Endothelial cell (in vitro differentiated cells): Measurements from ENCODE around the gene CHD5. TPM values are rescaled to one million over a fixed set of nuclear protein-coding genes. Genes with fewer than 3 reads are reported as not detected.

Experiments used
- DNase-seq: peaks from one replicate; pipeline ENCODE4 v3.0.0; 2021; ENCODE audit warnings: low spot score
- H3K27ac Mint-ChIP-seq: one replicate; pipeline ENCODE4 v1.8.0; 2021; ENCODE audit warnings: mixed read lengths, inconsistent platforms; ENCODE audit not compliant: unreplicated experiment
- H3K27me3 Mint-ChIP-seq: one replicate; pipeline ENCODE4 v1.8.0; 2021; ENCODE audit warnings: mild to moderate bottlenecking, moderate library complexity, mixed read lengths, inconsistent platforms; ENCODE audit not compliant: unreplicated experiment
- H3K36me3 Mint-ChIP-seq: one replicate; pipeline ENCODE4 v1.8.0; 2021; ENCODE audit warnings: mild to moderate bottlenecking, low read depth, mixed read lengths, inconsistent platforms; ENCODE audit not compliant: unreplicated experiment
- H3K4me1 Mint-ChIP-seq: one replicate; pipeline ENCODE4 v1.8.0; 2021; ENCODE audit warnings: mild to moderate bottlenecking, mixed read lengths, inconsistent platforms; ENCODE audit not compliant: unreplicated experiment
- H3K4me3 Mint-ChIP-seq: one replicate; pipeline ENCODE4 v1.8.0; 2021; ENCODE audit warnings: mild to moderate bottlenecking, mixed read lengths, inconsistent platforms; ENCODE audit not compliant: unreplicated experiment
- H3K9me3 Mint-ChIP-seq: one replicate; pipeline ENCODE4 v1.8.0; 2021; ENCODE audit warnings: mixed read lengths, inconsistent platforms; ENCODE audit not compliant: unreplicated experiment
- total RNA-seq: library from RNA; stranded (reverse); fragmentation: NEBNext Ultra II Directional; extraction: Animal tissue kit (Norgen Biotek cat#: 25700); gene quantifications from one replicate; pipeline ENCODE4 v1.2.1, GENCODE V29; 2021; ENCODE audit not compliant: unreplicated experiment
- TF ChIP-seq, protein P1 (sequence below): fragments of 200-600 bp; sonication (generic); IDR thresholded peaks from one replicate; pipeline ENCODE4 v1.5.0; 2021; ENCODE audit warnings: antibody characterized with exemption; ENCODE audit not compliant: unreplicated experiment

CHD5 gene
- total RNA-seq, 1 donor from 2014 or later = 0.15 TPM

DNA sequence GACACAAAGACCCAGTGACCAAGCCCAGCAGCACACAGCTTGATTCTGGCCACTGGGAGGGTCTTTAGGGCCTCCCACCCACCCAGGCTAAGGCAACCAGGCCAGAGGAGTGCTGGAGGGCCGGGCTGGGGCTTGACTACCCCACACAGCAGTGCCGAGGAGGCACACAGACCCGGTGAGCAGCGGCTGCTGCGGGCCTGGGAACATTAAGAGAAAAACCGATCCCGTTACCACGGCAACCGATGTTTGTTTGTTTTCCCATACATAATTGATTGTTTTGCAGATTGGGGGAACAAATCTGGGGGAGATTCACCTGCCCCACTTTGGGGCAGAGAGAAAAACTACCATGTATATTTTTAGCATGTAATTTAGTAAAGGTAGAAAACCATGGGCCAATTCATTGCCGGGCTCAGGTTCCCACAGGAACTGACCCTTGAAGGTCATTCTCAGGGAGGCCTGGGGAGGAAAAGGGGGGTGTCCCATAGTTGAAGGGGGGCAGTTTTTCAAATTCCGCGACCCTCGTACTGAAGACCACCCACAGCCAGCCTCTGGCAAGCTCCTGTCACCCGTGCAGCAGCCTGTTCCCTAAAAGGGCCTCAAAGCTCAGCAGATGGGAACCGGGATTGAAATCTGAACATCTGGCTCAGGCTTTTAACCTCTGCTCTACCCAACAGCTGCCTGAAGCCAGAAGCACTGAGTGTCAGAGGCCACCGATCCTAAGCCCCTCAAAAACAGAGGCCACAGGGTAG, 35.3 kb downstream of the CHD5 start:
- Mint-ChIP-seq H3K27ac (no peak overlapping the region), H3K4me1 (no peaks in the 10 kb centered on the region), H3K4me3 (no peak overlapping the region), H3K36me3 (no peaks in the 10 kb centered on the region), H3K9me3 (no peaks in the 10 kb centered on the region), H3K27me3 (peaks cover 6% of the 10 kb centered on the region)
- no peak for DNase-seq
- TF ChIP-seq, protein P1, sequence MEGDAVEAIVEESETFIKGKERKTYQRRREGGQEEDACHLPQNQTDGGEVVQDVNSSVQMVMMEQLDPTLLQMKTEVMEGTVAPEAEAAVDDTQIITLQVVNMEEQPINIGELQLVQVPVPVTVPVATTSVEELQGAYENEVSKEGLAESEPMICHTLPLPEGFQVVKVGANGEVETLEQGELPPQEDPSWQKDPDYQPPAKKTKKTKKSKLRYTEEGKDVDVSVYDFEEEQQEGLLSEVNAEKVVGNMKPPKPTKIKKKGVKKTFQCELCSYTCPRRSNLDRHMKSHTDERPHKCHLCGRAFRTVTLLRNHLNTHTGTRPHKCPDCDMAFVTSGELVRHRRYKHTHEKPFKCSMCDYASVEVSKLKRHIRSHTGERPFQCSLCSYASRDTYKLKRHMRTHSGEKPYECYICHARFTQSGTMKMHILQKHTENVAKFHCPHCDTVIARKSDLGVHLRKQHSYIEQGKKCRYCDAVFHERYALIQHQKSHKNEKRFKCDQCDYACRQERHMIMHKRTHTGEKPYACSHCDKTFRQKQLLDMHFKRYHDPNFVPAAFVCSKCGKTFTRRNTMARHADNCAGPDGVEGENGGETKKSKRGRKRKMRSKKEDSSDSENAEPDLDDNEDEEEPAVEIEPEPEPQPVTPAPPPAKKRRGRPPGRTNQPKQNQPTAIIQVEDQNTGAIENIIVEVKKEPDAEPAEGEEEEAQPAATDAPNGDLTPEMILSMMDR = no peak

- Mint-ChIP-seq H3K27ac (no peak overlapping the region), H3K4me3 (no peak overlapping the region), H3K27me3 (peaks cover 6% of the 10 kb centered on the region), H3K4me1 (no peaks in the 10 kb centered on the region), H3K9me3 (no peaks in the 10 kb centered on the region), H3K36me3 (no peaks in the 10 kb centered on the region)
- TF ChIP-seq, protein P1 = no peak
- DNase-seq = no peak
Observed at GRCh38 chr1:6144175-6144574, 35.9 kb downstream of the CHD5 start.

GRCh38 chr1:6143395-6143794, 36.7 kb downstream of the CHD5 start:
- Mint-ChIP-seq H3K27me3 (peaks cover 6% of the 10 kb centered on the region), H3K36me3 (no peaks in the 10 kb centered on the region), H3K4me1 (no peaks in the 10 kb centered on the region), H3K27ac (no peak overlapping the region), H3K4me3 (no peak overlapping the region), H3K9me3 (no peaks in the 10 kb centered on the region)
- TF ChIP-seq, protein P1 = no peak
- DNase-seq = no peak

DNA sequence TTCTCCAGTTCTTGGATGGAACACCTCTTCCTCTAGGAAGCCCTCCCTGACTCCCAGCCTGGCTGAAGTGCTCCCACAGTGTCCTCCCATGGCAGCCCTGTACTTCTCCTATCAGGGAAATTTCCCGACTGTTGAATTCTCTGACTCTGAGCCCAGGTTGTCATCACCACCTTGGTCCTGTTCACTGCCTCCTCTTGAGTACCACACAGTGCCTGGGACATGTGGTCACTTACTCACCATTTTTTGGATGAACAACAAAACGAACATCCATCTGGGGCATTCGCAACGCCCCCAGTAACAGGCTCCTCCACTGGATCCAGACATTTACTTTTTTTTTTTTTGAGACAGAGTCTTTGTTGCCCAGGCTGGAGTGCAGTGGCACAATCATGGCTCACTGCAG, 37.4 kb downstream of the CHD5 start:
- TF ChIP-seq, protein P1 = no peak
- no peak overlapping the region for H3K27ac Mint-ChIP-seq
- H3K36me3 Mint-ChIP-seq = no peaks in the 10 kb centered on the region
- no peaks in the 10 kb centered on the region for H3K4me1 Mint-ChIP-seq
- DNase-seq = no peak
- H3K27me3 Mint-ChIP-seq = peaks cover 4% of the 10 kb centered on the region
- H3K9me3 Mint-ChIP-seq = no peaks in the 10 kb centered on the region
- no peak overlapping the region for H3K4me3 Mint-ChIP-seq

GRCh38 chr1:6142036-6142621, 38.0 kb downstream of the CHD5 start:
- Mint-ChIP-seq H3K9me3 (no peaks in the 10 kb centered on the region), H3K36me3 (no peaks in the 10 kb centered on the region), H3K27ac (no peak overlapping the region)

More at GRCh38 chr1:6142036-6142621, 38.0 kb downstream of the CHD5 start:
- TF ChIP-seq, protein P1 = no peak
- Mint-ChIP-seq H3K27me3 (peaks cover 6% of the 10 kb centered on the region), H3K4me1 (no peaks in the 10 kb centered on the region), H3K4me3 (no peak overlapping the region)
- no peak for DNase-seq
